ENCODE results near the gene TTLL1.
A peak's percentile ranks its signal among the peaks of the same experiment; 100 is the strongest.

- peak in 1 of 4 experiments; percentile 19 for TF ChIP-seq CTCF (IDR thresholded peaks at IDR 0.05)
- TF ChIP-seq POLR2A (IDR thresholded peaks at IDR 0.05), result peak; percentile 80
Observed at GRCh38 chr22:42994917-42995562, 94.2 kb downstream of the TTLL1 start.
